Testis (tissue), 2 donors: Measurements from ENCODE around the gene PUSL1.

Source experiments
- POLR2A ChIP-seq: fragments of 450-650 bp; IDR thresholded peaks from one replicate; pipeline ENCODE4 v1.6.1; 2017; ENCODE audit warnings: antibody characterized with exemption, mild to moderate bottlenecking, moderate library complexity
- TF ChIP-seq, protein P1 (sequence below), 3 experiments: fragments of 450-650 bp in 2 of 3; fragments of 200-600 bp in 1 of 3; sonication (generic) in 1 of 3; IDR thresholded peaks; one replicate each; pipeline ENCODE4 v1.5.1; 2016 to 2019; ENCODE audit warnings: antibody characterized with exemption in 3 of 3, mild to moderate bottlenecking in 2 of 3, moderate library complexity in 1 of 3

DNA sequence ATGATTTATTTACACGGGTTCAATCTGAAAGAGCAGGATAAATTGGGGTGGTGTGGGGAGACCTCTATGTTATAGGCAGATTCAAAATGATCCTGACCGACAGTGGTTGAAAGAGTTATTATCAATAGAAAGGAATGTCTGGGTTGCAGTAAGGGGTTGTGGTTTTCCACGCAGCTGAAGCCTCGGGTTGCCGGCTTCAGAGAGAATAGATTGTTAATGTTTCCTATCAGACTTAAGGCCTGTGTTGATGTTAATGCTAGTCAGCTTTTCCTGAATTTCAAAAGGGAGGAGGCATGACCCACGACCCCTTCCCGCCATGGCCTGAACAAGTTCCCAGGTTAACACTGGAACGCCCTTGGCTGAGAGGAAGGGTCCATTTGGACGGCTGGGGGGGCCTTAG is 32.6 kb upstream of the PUSL1 start:
- TF ChIP-seq, protein P1, sequence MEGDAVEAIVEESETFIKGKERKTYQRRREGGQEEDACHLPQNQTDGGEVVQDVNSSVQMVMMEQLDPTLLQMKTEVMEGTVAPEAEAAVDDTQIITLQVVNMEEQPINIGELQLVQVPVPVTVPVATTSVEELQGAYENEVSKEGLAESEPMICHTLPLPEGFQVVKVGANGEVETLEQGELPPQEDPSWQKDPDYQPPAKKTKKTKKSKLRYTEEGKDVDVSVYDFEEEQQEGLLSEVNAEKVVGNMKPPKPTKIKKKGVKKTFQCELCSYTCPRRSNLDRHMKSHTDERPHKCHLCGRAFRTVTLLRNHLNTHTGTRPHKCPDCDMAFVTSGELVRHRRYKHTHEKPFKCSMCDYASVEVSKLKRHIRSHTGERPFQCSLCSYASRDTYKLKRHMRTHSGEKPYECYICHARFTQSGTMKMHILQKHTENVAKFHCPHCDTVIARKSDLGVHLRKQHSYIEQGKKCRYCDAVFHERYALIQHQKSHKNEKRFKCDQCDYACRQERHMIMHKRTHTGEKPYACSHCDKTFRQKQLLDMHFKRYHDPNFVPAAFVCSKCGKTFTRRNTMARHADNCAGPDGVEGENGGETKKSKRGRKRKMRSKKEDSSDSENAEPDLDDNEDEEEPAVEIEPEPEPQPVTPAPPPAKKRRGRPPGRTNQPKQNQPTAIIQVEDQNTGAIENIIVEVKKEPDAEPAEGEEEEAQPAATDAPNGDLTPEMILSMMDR (IDR thresholded peaks at IDR 0.05) = no peak
- no peak for TF ChIP-seq POLR2A
